Measurements from ENCODE around the gene FGF1.

Gene FGF1

DNA sequence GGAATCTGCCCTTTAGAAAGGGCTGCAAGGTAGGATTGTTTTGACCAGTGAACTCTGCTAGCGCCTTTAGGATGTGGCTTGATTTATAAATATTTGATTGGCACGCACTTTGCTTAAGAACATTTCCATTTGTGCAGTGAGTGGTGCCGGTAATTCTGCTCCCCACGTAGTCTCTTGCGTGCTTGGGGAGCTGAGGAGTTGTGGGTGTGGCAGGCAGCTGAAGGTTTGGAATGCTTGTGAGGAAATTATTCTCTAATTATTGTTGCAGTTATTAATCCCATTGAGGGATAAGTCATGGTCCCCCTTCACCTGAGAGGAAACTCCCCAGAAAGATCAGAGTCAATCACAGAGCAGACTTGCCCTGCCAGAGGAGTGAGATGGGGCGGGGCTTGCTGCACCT, 76.7 kb downstream of the FGF1 start:
- DNase-seq = no peak

- no peak for DNase-seq
Measured at GRCh38 chr5:142608081-142608480, 77.8 kb downstream of the FGF1 start.

DNA sequence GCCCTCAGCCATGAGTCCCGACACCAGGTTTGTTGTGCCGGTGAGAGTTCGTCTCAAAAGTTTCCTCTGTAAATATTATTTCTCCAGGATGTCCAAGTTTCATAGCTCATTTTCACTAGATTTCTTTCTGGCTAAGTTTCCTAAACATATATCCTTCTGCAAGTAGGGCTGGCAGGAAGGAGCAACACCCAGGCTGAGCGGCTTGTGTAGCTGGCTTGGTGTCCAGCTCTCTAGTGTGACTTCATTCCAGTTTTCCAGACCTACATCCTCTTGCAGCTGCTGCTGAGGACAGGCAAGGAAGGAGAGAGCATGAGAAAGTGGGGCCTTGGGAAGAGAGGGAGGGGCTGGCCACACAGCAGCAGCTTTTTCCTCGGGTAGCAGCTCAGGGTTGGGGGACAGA, 80.3 kb downstream of the FGF1 start:
- no peak for DNase-seq

DNA sequence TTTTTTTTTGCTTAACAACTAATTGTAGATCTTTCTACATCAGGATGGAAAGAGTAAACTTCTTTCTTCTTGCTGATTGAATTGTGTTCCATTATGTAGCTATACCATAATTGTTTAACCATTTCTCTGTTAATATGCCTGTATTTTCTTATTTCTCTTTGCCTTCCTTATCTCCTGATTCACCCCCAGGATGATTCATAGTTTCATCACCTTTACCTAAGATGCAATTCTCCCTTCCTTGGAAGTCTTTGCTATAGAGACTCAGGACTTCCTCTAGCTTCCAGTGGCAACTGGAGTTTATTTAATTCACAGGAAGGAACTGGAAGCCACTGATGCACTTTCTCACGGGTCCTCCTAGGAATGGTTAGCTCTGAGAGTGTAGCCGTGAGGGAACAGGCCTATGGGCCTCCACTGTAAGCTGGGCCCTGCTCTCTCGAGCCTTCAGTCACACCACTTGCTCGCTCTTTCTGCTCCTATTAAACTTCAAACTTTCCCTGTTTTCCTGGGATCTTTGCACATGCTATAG, 83.1 kb downstream of the FGF1 start:
- no peak for DNase-seq

DNA sequence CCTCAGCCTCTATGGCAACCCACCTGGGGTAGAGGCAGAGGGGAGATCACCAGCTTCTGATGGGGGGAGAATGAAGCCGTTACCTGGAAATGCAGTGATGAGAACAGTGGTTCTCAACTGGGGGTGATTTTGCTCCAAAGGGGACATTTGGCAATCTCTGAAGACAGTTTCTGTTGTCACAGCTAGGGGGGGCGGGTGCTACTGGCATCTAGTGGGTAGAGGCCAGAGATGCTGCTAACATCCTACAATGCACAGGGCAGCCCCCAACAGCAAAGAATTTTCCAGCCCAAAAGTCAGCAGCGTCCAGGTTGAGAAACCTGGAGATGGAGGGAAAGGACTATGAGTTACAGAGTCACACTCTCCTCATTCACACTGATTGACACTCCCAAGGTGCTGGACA, 84.5 kb downstream of the FGF1 start:
- no peak for DNase-seq

DNA sequence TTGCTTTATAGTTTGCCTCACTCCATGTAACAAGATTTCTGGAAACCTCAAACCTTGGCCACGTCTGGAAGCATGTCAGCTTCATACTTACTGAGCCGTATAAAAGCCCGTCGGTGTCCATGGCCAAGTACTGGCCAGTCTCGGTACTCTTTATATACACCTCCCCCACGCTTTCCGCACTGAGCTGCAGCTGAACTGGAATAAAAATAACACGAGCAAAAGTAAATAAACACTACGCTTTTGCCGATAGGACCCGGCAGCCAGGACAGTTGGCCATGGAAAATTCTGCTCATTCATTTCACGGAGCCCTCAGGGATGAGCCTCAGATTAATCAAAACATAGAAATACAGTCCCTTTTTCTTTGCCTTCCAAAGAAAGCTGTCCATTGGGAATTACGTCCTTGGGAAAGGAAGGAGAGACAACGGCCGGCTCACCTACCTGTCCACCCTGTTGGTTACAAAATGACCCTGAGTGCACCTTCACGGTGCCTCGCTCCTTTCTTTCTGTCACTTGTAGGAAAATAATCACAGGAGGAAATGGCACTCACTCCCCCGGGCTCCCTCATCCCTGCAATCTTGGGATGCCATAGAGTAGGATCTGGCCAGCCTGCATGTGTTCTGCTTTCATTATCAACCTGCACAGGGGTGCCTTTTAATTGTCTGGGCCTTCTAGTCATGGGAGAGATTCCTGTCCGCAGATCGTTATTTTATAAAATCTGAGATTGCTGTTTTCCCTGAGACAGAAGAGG, 85.1 kb downstream of the FGF1 start:
- no peak for DNase-seq

GRCh38 chr5:142600092-142600491, 85.8 kb downstream of the FGF1 start:
- no peak for DNase-seq

DNA sequence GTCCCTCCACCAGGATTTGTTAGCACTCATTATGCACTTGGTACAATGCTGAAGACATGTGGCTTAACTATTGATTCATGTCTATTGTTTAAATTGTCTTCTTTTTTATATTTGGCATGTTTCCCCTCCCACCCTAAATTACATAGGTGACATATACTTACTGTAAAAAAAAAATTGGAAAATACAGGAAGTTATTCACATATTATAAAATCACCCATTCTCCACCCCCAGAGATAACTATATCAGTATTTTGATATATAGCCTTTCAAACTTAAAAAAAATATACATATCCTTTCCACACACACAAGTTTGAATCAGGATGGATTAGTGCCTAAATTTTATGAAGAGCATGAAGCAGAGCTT, 87.6 kb downstream of the FGF1 start:
- no peak for DNase-seq

GRCh38 chr5:142597546-142598337, 88.1 kb downstream of the FGF1 start:
- DNase-seq = no peak

DNA sequence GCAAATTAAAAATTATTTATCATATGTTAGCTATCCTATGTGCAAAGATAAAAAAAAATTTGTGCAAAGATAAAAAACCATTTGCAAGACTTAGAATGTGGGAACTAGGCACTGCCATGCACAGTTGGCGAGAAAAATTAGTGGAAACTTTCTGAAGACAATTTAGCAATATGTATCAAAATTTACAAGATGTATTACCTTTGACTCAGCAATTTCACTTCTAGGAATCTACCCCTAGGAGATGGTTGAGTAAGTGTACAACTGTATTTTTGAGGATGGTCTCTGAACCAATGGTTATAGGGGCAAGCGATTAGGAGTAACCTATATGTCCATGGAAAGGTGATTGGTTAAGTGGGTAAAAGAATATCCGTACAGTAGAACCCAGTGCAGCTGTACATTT, 88.9 kb downstream of the FGF1 start:
- no peak for DNase-seq

- DNase-seq = no peak
Measured at GRCh38 chr5:142592365-142592764, 93.5 kb downstream of the FGF1 start.

GRCh38 chr5:142590451-142591231, 95.2 kb downstream of the FGF1 start:
- DNase-seq = no peak

DNA sequence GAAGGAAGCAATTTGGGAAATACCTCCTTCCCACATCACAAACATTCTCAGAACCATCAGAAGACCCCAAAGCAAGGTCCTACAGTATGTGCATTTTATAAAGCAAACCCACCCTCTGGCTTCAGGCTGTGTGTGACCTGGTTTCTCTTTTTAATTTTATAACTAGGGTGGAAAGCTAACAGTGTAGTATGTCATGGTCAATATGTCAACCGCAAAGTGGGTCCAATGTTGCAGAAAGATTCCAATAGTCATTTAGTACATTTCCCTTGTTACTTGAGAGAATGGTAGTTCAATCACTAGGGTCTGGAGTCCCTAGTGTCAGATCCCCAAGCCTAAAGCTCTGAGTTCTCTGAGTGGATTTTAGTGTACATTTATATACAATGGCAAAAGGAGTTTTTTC, 96.2 kb downstream of the FGF1 start:
- DNase-seq = no peak

DNA sequence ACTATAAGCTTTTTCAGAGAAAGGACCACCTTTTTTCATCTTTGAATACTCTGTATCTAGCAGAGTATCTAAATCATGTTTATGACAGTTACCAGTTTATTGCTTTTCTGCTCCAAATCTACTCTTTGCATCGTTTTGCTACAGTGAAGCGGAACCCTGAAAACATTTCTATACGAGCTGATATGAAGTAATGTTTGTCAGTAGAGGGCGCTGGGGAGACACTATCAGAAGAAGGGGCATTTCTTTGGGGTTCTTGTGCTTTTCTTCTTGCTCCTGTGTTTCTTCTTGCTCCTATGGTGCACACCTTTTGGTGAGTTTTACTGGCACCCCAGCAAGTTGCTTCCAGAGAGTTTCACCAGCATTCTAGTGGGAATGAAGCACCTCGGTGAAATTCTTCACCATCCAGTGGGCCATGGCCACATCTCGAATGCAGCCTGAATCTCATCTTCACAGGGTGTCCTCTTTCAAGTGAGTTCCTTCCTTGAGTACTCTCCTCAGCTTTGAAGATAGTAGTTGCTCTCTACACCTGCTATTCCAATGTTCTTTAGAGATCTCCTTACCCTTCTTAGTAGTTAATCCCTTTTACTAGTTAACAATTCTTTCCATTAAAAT, 98.4 kb downstream of the FGF1 start:
- no peak for DNase-seq

DNA sequence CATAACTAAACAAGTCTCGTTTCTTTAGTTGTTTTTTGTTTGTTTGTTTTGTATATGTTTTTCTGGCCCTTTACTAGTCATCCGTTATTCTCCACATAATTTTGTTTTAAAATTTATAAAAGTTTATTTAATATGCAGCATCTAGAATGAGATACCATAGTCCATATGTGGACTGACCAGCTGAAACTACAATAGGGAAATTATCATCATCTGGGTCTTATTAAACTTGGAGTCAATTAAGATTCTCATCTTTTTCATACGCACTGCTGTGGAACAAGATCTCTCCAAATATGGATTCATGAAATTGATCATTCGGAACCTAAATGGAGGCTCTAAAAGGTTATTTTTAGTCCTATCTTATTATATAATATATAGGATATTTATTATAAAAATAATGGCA, 99.3 kb downstream of the FGF1 start:
- DNase-seq = no peak

DNA sequence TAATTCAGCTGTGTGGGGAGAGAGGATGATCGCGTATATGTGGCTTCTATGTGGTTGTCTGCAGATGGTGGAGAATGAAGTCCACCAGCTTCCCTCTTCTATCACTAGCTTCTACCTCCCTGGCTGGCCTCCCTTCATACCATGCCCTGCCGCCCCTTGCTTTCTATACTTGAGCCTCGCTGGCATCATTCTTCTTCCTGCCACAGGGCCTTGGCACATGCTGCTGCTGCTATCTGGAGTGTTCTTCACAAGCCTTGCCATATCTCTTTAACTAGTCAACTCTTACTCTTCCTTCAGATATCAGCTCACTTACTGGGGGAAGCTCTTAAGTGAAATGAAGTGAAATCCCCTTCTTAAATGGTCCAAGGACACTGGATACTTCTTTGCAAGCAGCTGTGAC, 100.4 kb downstream of the FGF1 start:
- no peak for DNase-seq

GRCh38 chr5:142584891-142585290, 101.0 kb downstream of the FGF1 start:
- DNase-seq = no peak

- no peak for DNase-seq
Measured at GRCh38 chr5:142578161-142578830, 107.6 kb downstream of the FGF1 start.

- no peak for DNase-seq
Measured at GRCh38 chr5:142576804-142577203, 109.1 kb downstream of the FGF1 start.

GRCh38 chr5:142576303-142576702, 109.6 kb downstream of the FGF1 start:
- DNase-seq = no peak

GRCh38 chr5:142572006-142572405, 113.9 kb downstream of the FGF1 start:
- no peak for DNase-seq

DNA sequence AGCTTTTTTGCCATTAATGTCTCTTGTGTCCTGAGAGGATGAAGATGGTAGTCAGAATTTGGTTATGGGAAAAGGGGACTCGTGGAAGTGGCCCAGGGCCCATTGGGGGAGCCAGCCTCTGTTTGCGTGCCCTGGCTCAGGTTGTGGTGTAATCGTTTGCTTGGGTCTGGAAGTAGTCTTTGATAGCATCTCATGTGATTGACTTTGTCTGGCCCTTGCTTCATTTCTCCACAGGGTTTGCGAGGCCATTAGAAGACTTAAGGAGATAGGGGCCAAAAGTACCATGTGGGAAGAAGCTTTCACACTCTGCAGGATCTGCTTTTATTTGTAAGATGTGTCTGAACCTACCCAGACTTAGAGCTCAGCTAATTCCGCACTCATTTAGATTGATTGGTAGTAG, 114.5 kb downstream of the FGF1 start:
- DNase-seq = no peak

DNA sequence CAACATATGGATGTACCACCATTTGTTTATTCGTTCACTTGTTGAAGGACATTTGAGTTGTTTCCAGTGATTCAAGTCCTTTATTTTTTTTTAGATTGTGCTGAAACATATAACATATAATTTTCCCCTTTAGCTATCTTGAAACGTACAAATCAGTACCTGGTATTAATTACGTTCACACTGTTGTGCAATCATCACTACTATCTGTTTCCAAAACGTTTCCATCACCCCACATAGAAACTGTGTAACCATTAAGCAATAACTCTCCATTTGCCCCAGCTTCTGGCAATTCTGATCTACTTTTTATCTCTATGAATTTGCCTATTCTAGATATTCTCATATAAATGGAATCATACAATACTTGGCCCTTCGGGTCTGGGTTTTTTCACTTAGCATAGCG, 116.0 kb downstream of the FGF1 start:
- DNase-seq = no peak

Data from NCI-H2081 treated with DMSO at 0.1 percent for 48 hours (cell line).